DMS53 (cell line): ENCODE measurements around the gene PRPH.
"Not testable (repeated sequence)": the region's sequence is repeated elsewhere in the genome, so short reads cannot be mapped to it uniquely, and the experiment has no call there.

Experiments used
- DNase-seq: peaks from one replicate; lab custom pipeline; 2025; lab: John Stamatoyannopoulos, UW

The PRPH gene

DNA sequence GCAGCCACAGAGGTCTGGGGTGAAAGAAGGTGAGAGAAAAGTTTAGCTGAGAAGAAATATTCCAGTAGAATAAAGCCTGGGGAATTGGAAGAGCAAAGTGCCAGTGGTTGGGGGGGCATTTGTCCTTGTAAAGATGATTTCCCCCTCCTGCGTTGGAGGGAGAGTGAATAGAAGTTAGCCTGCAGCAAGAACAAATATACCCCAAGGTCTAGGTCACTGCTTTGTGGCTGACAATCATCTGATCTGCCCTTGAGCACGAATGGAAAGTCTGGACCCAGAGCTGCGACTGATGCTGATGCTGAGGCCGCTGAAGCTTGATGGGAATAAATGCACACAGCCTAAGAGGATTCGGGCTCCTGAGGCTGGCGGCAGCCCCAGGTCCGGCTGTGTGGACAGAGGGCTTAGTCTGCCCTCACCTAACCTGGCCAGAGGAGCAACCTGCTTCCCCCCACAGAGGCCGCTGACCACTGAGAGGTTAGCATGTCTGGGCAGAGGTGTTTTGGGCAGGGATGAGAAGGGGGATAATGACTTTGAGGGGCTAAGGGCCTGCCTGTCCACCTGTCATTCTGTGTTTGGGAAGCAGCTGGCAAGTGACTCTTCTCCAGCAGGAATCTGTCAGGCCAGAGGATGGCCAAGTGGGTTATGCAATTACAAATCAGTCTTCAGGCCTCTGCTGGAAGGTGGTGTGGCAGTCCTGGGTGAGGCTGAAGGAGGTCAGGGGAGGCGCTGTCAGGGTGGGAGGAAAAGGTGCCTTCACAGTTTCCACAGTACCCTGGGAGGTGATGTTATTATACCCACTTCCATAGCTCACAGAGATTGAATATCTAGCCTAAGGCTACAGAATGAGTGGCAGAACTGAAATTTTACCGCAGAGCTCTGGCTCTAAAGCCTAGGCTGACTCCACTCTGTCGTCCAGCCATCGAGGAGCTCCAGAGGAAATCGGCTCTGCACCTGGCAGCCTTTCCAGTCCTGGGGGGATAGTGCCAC, 18.4 kb upstream of the PRPH start:
- no peak for DNase-seq

DNA sequence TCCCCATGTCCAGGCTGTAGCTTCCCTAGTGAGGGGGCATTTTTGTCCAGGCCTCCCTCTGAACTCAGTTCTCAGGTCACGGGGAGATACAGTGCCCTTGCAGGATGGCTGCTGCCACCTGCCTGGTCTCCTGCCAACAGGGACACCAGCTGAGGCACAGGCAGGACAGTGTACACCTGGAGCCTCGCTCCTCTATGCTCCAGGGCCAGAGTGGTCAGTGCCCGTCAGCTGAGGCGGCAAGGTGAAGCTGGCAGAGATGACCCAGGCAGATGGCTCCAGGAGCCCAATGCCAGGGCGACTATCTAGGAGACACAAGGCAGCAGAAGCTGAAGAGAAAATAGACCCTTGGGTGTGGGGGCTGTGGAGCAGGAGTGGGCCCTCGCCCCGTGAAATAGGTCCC, 17.5 kb upstream of the PRPH start:
- no peak for DNase-seq

DNA sequence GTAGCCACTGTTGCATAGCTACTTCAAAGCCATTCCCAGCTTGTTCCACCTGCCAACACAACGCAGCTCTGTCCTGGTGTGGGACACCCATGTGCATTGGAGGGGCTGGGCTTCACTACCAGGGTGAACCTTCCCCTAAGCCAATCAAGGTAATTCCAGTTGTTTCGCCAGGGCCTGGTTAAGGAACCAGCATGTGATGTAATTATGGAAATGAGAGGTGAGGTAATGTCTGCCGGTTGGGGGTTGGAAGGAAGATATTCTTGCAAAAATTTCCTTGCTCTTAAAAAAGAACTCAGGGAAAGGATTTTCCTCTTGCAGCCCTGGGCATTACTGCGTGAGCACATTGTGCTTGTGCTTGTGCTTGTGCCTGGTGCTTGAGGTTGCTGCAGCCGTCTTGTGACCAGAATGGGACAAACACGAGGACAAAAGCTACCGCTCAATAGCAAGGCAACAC, 15.2 kb upstream of the PRPH start:
- DNase-seq: no peak

DNA sequence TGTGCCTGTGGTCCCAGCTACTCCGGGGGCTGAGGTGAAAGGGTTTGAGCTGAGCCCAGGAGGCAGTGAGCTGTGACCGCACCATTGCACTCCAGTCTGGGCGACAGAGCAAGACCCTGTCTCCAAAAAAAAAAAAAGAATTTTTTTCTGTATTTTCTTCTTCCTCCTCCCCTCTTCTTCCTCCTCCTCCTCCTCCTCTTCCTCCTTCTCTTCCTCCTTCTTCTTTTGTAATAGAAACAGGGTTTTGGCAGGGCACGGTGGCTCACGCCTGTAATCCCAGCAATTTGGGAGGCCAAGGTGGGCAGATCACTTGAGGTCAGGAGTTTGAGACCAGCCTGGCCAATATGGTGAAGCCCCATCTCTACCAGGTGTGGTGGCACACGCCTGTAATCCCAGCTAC, 14.4 kb upstream of the PRPH start:
- DNase-seq: not testable (repeated sequence)

DNA sequence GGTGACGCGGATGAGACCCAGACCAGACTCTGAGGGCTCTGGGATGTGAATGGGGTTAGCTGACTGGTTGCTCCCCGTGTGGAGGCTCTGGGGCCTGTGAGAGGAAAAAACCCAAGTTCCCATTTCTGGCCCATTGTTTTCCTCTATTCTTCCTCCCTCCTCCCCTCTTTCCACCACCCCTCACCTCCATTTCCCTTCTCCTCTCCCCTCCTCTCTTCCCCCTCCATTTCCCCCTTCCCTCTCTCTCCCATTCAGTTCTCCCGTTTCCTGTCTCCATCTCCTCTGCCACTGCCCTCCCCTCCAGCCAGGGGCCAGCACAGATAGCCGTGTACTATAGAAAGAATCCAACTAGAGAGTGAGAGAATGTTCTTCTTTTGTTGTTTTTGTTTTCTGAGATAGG, 12.6 kb upstream of the PRPH start:
- no peak for DNase-seq

DNA sequence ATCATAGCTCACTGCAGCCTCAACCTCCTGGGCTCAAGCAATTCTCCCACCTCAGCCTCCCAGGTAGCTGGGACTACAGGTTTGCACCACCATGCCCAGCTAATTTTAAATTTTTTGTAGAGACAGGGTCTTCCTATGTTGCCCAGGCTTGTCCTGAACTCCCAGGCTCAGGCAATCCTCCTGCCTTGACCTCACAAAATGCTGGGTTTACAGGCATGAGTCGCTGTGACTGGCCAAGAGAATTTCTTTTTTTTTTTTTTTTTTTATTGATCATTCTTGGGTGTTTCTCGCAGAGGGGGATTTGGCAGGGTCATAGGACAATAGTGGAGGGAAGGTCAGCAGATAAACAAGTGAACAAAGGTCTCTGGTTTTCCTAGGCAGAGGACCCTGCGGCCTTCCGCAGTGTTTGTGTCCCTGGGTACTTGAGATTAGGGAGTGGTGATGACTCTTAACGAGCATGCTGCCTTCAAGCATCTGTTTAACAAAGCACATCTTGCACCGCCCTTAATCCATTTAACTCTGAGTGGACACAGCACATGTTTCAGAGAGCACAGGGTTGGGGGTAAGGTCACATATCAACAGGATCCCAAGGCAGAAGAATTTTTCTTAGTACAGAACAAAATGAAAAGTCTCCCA, 12.1 kb upstream of the PRPH start:
- DNase-seq: not testable (repeated sequence)

DNA sequence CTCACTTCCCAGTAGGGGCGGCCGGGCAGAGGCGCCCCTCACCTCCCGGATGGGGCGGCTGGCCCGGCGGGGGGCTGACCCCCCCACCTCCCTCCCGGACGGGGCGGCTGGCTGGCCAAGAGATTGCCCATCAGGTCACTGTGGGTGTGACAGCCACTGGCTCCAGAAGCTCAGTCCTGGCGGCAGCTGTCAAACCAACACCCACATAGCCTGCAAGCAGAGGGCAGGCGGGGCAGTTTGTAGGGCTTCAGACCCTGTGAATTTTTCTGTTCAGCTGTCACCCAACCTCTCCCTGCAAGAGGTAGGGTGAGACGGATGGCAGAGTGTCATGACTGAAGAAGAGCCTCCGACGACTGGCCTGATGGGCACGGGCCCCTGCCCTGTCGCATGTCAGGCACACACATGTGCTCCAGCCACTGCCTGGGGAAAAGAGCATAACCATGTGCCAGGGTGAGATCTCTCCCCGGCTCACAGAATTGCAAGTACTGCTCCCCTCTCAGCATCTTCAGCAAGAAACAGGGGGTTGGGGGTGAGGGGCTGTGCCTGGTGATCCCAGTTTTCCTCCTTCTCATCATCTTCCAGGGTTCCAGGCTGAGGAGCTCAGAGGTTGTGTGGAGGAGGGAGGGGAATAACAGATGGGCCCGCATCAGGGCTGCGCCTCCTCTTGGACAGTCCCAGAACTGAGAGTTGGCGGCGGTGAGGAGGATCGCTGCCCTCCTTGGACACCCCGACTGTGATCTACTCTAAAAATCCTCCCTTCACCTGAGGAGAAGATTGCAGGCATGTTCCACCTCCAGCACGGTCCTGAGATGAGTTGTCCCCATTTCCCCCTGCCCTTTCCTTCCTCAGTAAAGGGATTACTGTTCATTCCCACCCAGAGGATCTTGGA, 11.2 kb upstream of the PRPH start:
- DNase-seq: peak; percentile 31

DNA sequence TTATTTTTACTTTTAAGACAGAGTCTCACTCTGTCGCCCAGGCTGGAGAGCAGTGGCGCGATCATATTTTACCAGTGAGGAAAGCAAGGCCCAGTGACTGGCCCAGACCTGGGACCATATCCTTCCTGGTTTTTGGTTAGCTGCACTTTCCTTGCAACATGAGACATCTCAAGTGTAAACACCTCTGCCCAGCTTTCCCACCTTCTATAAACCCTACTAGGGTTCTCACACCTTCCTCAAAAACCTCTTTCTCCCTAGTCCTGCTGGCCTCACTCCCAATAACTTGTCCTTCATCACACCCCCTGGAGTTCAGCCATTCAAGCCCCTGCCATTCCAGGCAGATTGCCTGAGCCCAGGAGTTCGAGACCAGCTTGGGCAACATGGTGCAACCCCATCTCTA, 10.3 kb upstream of the PRPH start:
- no peak for DNase-seq

DNA sequence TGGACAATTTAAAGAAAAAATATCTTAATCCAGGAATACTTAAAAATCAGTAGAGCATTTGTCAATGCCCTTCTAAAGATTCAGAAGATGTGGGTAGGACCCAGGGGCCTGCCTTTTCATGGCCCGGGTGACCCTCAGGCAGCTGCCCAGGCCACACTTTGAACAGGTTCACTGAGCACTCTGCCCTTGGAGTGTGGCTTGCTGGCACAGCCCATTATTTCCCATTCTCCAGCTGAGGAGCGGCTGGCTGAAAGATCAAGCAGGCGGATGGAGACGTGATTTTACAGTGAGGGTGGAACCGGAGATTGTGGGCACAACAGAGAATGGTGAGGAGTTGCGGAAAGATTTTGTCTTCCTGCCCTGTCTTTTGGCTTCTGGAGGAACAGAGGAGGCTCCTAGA, 7.1 kb upstream of the PRPH start:
- no peak for DNase-seq

DNA sequence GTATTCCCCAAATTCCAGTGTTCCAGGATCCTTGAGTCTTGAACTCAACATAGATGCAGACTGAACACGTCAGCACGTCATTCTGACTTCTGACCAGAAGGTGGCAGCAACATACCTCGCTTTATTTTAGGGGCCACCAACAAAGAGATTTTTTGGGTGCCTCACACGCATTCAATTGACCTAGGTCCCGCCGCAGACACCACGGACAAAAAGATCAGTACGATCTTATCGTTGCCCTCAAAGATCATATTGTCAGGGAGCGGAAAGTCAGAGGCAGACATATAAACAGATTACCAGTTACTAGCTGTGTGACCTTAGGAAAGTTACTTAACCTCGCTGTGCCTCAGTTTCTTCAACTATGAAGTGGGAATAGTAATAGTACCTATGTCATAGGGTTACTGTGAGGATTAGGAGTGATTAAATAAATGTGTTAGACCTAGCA, 6.5 kb upstream of the PRPH start:
- peak; percentile 60 for DNase-seq

DNA sequence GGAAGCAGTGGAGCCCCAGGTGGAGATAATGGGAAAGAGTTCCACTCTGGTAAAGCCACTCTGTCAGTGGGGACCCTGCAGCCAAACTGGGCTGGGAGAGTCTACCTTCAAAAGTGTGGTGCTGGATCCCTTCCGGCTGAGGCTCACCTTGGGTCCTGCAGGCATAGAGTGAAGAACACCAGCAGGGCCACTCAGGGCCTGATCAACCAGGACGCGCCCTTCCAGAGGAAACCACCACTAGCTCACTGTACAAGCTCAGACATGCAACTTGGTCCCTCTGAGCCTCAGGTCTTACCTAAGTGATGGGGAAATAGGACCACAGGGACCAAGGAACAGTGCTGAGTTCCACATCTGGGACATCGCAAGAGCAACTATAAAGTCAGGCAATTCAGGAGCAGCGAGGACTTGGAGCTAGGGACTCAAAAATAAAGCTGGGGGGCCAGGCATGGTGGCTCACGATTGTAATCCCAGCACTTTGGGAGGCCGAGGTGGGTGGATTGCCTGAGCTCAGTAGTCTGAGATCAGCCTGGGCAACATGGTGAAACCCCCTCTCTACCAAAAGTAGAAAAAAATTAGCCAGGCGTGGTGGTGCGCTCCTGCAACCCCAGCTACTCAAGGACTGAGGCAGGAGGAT, 5.9 kb upstream of the PRPH start:
- DNase-seq: no peak

DNA sequence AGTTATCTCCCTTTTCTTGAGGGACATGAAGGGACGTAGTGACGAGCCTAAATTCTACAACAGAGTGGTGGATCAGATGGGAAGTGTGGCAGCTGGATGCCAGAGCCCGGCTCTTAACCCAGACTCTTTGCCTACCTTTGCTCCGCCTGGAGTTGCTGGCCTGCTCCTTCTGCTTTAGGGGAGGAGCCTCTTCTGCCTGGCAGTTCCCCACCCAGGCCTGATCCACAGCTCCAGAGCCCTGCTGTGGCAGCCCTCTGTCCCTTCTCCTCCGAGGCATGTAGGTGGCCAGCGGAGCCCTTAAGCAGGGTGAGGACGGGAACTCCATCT, 2.3 kb upstream of the PRPH start:
- DNase-seq: no peak

DNA sequence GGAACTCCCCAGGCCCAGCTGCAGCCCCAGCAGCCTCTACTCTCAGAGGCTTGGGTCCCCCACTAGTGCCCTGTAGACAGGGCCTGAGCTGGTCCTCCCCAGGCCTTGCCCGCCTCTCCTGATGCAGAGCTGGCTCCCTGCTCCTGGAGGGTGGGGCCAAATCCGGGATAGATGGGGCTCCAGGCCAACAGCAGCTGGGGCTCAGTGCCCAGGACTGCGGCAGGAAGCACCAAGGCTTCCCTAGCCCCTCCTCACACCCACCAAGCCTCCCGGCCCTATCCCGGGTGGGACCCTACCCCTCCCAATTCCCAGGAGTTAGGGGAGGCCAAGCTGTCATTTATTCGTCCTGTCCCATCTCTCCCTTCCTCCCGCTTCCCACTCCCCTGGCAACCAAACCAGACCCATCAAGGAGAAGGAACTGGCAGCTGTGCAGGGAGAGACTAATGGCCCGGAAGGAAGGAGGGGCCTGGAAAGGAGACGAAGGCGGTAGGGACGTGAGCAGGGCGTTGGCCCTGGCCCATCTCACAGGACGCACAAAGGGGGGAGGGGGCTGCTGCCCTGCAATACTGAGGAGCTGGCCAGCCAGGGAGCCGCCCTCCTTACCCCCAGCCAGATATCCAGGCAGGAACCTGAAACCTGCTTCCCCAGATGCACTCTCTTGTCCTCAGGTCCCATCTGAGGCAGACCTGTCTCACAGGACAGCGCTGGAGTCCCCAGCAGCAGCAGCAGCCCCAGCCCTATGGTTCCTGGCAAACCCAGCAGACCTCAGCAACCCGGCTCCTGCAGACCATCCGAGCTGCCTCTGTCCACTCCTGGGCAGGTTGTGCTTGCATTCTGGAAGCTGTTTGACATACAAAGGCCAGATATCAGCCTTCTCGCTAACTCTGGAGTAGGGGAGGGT, 1.6 kb upstream of the PRPH start:
- no peak for DNase-seq

DNA sequence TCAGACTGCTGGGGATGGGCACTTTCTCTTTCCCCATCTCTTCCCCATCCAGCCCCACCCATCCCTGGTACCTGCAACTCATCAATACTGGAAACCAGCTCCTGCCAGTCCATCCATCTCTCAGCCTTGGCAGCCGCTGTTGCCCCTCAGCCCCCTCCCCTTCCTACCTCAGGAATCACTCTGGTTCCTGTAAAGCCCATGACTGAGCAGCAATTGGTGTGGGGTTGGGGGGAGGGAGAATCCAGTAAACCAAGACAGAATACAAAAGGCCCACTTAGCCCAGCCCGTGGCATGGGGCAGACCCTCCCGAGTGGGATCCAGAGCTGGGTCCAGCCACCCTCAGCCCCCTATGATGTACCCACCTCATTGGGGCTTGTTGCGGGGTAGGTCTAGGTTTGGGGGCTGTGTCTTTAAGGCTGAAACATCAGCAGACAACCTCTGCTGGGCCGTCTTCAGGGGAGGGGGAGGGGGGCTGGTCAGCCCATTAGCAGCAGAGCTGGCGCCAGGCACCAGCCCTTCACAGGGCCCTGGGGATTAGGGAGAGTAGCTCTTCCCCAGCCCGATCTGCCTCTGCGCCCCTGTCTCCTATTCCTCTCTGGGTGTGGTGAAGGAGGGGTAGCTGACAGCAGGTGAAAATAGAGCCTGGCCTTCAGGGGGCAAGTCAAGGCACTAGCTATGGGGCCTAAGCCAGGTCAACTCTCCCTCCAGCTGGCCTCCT, 702 bp upstream of the PRPH start:
- no peak for DNase-seq

DNA sequence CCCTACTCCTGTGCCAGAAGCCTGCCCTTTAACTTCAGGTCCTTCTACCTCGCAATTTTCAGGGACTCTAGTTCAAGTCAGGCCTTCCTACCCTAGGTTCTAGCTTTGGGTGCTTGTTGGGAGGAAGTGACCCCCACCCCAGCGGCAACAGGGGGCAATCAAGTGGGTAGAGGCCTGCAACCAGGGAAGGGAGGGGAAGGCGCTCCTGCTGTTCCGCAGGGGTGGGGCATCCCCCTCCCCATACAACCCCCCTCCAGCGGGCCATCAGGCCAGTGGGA, 204 bp upstream of the PRPH start:
- no peak for DNase-seq

DNA sequence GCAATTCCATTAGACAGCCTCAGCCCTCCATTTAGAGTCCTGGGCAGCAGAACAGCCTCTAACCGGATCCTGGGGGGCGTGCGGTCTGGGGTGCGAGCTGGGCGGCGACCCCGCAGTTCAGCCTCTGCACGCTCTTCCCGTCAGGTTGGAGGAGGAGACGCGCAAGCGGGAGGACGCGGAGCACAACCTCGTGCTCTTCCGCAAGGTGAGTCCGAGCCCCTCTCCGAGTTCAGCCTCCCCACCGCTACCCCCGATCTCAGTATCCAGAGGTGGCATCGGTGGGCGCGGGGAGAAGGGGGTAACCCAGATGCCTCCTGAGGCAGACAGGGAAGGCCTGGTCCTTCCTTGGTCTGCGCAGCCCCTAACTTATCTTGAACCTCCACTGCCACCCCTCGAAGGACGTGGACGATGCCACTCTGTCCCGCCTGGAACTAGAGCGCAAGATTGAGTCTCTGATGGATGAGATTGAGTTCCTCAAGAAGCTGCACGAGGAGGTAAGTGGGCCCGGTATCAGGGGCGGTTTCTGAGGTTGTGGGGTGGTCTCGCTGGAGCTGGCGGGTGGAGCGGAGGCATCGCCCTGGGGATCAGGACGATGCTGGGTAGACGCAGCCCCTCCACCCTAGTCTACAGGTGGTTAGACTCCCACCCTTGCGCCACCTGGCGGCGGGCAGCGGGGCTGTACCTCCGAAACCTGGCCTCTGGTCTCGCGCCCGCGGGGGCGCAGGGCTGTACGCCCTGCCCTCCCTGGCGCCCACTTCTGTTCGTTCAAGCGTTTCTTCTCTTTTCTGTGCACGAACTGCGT, 1.3 kb downstream of the PRPH start:
- DNase-seq: peak; percentile 87

DNA sequence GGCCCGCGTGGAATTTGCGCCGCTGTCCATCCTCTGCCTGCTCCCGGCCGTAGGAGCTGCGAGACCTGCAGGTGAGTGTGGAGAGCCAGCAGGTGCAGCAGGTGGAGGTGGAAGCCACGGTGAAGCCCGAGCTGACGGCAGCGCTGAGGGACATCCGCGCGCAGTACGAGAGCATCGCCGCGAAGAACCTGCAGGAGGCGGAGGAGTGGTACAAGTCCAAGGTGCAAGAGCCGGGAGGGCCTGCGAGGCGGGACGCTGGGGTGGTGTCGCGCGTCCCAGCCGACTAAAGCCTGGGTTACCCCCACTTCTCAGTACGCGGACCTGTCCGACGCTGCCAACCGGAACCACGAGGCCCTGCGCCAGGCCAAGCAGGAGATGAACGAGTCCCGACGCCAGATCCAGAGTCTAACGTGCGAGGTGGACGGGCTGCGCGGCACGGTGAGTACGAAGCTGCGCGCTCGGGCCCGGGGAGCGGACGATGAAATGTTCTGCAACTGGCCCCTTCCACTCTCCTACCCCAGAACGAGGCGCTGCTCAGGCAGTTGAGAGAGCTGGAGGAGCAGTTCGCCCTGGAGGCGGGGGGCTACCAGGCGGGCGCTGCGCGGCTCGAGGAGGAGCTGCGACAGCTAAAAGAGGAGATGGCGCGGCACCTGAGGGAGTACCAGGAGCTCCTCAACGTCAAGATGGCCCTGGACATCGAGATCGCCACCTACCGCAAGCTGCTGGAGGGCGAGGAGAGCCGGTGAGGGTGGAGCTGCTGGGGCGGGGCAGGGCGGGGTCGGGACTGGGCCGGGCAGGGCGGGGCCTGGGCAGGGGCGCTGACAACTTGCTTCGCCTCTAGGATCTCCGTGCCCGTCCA, 2.1 kb downstream of the PRPH start:
- DNase-seq: peak; percentile 90

DNA sequence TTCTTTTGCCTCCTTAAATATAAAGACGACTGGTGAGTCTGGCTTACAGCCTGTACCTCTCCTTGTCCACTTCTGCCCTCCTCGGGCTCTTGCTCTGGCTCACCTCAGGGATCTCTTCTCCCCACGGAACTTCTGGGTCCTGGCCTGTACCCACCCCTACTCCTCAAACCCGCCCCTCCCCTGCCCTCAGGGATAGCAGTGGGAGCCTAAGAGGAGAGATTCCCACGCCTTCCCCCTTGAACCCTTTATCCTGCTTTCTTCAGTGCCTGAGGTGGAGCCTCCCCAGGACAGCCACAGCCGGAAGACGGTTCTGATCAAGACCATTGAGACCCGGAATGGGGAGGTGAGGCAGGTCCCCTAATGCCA, 2.7 kb downstream of the PRPH start:
- DNase-seq: no peak

DNA sequence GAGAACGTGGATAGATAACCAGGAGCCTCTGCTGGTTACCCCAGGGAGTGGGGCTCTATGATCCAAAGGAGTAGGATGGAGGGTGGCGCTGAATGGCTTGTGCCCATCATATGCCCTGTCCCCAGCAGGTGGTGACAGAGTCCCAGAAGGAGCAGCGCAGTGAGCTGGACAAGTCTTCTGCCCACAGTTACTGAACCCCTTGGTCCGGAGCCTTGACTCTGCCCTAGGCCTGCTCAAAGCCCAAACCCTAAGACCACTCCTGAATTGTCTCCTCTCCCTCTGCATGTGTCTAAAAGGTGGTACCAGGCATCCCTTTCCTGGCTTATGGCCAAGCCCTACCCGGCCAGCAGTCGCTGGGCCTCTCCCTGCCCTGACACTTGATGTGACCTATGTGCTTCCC, 3.2 kb downstream of the PRPH start:
- peak; percentile 65 for DNase-seq
